Measurements from ENCODE around the gene ATL1. TPM values are rescaled to one million over a fixed set of nuclear protein-coding genes. Genes with fewer than 3 reads are reported as not detected.

The ATL1 gene
- total RNA-seq, 1 donor from 2014 or later, result 7.4 TPM

GRCh38 chr14:50530794-50531365, 29.1 kb upstream of the ATL1 start:
- Mint-ChIP-seq H3K9me3 (ENCODE audit: unreplicated experiment) (no peaks in the 10 kb centered on the region), H3K27me3 (ENCODE audit: unreplicated experiment) (no peaks in the 10 kb centered on the region), H3K4me3 (ENCODE audit: unreplicated experiment) (peak overlapping the region; percentile 94), H3K36me3 (ENCODE audit: unreplicated experiment) (no peaks in the 10 kb centered on the region), H3K4me1 (ENCODE audit: unreplicated experiment) (peaks cover 56% of the 10 kb centered on the region), H3K27ac (ENCODE audit: unreplicated experiment) (peak overlapping the region; percentile 96)
- DNase-seq (ENCODE audit: extremely low spot score, unreplicated experiment), result no peak
- no peak for TF ChIP-seq CTCF (IDR thresholded peaks at IDR 0.05)

GRCh38 chr14:50531595-50532501, 28.1 kb upstream of the ATL1 start:
- Mint-ChIP-seq H3K27ac (ENCODE audit: unreplicated experiment) (peak overlapping the region; percentile 96), H3K36me3 (ENCODE audit: unreplicated experiment) (no peaks in the 10 kb centered on the region), H3K9me3 (ENCODE audit: unreplicated experiment) (no peaks in the 10 kb centered on the region), H3K4me3 (ENCODE audit: unreplicated experiment) (peak overlapping the region; percentile 94), H3K4me1 (ENCODE audit: unreplicated experiment) (peaks cover 47% of the 10 kb centered on the region), H3K27me3 (ENCODE audit: unreplicated experiment) (no peaks in the 10 kb centered on the region)
- no peak for DNase-seq (ENCODE audit: extremely low spot score, unreplicated experiment)
- TF ChIP-seq CTCF (IDR thresholded peaks at IDR 0.05), result no peak

GRCh38 chr14:50532502-50533240, 27.3 kb upstream of the ATL1 start, which contains the start of gene MAP4K5:
MAP4K5 (minus strand) TSS chr14:50532569; CDS start chr14:50532049, 520 bp downstream.
- H3K4me3 Mint-ChIP-seq (ENCODE audit: unreplicated experiment), result peak within 1 kb of the TSS; percentile 94
- peak; percentile 93 for TF ChIP-seq CTCF (IDR thresholded peaks at IDR 0.05)
- no peaks in the 10 kb centered on the region for H3K9me3 Mint-ChIP-seq (ENCODE audit: unreplicated experiment)
- no peaks in the 10 kb centered on the region for H3K27me3 Mint-ChIP-seq (ENCODE audit: unreplicated experiment)
- H3K27ac Mint-ChIP-seq (ENCODE audit: unreplicated experiment), result peak within 1 kb of the TSS; percentile 96
- H3K36me3 Mint-ChIP-seq (ENCODE audit: unreplicated experiment), result no peaks in the 10 kb centered on the region
- H3K4me1 Mint-ChIP-seq (ENCODE audit: unreplicated experiment), result peaks cover 41% of the 10 kb centered on the region
- DNase-seq (ENCODE audit: extremely low spot score, unreplicated experiment), result peak; percentile 98

GRCh38 chr14:50533241-50533705, 26.7 kb upstream of the ATL1 start:
- Mint-ChIP-seq H3K4me3 (ENCODE audit: unreplicated experiment) (peak overlapping the region; percentile 94), H3K9me3 (ENCODE audit: unreplicated experiment) (no peaks in the 10 kb centered on the region), H3K36me3 (ENCODE audit: unreplicated experiment) (no peaks in the 10 kb centered on the region), H3K4me1 (ENCODE audit: unreplicated experiment) (peaks cover 35% of the 10 kb centered on the region), H3K27ac (ENCODE audit: unreplicated experiment) (no peak overlapping the region), H3K27me3 (ENCODE audit: unreplicated experiment) (no peaks in the 10 kb centered on the region)
- DNase-seq (ENCODE audit: extremely low spot score, unreplicated experiment), result no peak
- TF ChIP-seq CTCF (IDR thresholded peaks at IDR 0.05), result no peak
